Right lobe of liver (tissue), 4 donors: Measurements from ENCODE around the gene ANKRD33B.

Experiments used
- CTCF ChIP-seq, 4 donors: fragments of 200-600 bp in 3 of 4; fragments of 450-650 bp in 1 of 4; IDR thresholded peaks; one replicate each; pipeline versions ENCODE4 v1.5.1 to v1.8.0; 2016 to 2022; ENCODE audit warnings: antibody characterized with exemption in 4 of 4, mild to moderate bottlenecking in 2 of 4
- POLR2A ChIP-seq: fragments of 450-650 bp; IDR thresholded peaks from one replicate; pipeline ENCODE4 v1.6.1; 2017; ENCODE audit warnings: antibody characterized with exemption, mild to moderate bottlenecking
- donor health status: DM: no; HTN: no; CAD: no.
- donor health status: DM: no; HTN: no; CAD: no.
- donor health status: DM: no; HTN: yes; CAD: no.

GRCh38 chr5:10695759-10696543 lies 132.1 kb downstream of the ANKRD33B start:
- TF ChIP-seq CTCF (IDR thresholded peaks at IDR 0.05) (no peak), POLR2A (no peak)
